Heart left ventricle (tissue), 16 donors: ENCODE data around the gene SYNE4. TPM values are rescaled to one million over a fixed set of nuclear protein-coding genes. Genes with fewer than 3 reads are reported as not detected.

ENCODE experiments used
- ATAC-seq, 4 donors: fragments of 200-7000 bp; cut with Tn5 transposase; one replicate each; pipeline ENCODE4 v1.9.1; 2020 to 2022; ENCODE audit warnings: moderate library complexity in 4 of 4, mild to moderate bottlenecking in 3 of 4, moderate number of reproducible peaks in 1 of 4
- DNase-seq, 5 donors: peaks; one replicate each; pipeline ENCODE4 v3.0.0-alpha.2; 2020
- H3K27ac ChIP-seq, 12 donors: fragments of 200-600 bp; sonication (generic) in 4 of 12; one replicate each; pipeline versions ENCODE4 v1.5.0 to v1.8.0; 2016 to 2022; ENCODE audit warnings: mild to moderate bottlenecking in 2 of 12
- H3K27me3 ChIP-seq, 9 donors: fragments of 200-600 bp; sonication (generic) in 2 of 9; one replicate each; pipeline versions ENCODE4 v1.5.1 to v1.8.0; 2016 to 2022; ENCODE audit warnings: mild to moderate bottlenecking in 3 of 9
- H3K36me3 ChIP-seq, 9 donors: fragments of 200-600 bp; sonication (generic) in 2 of 9; one replicate each; pipeline versions ENCODE4 v1.5.0 to v1.8.0; 2018 to 2022; ENCODE audit warnings: mild to moderate bottlenecking in 2 of 9
- H3K4me1 ChIP-seq, 12 donors: fragments of 200-600 bp; sonication (generic) in 4 of 12; one replicate each; pipeline versions ENCODE4 v1.5.0 to v1.8.0; 2016 to 2022; ENCODE audit warnings: mild to moderate bottlenecking in 3 of 12
- H3K4me3 ChIP-seq, 12 donors: fragments of 200-600 bp; sonication (generic) in 4 of 12; one replicate each; pipeline versions ENCODE4 v1.5.0 to v1.8.0; 2017 to 2022; ENCODE audit warnings: mild to moderate bottlenecking in 9 of 12, moderate library complexity in 4 of 12
- H3K9me3 ChIP-seq, 12 donors: fragments of 200-600 bp; sonication (generic) in 4 of 12; one replicate each; pipeline versions ENCODE4 v1.5.0 to v1.8.0; 2016 to 2022; ENCODE audit warnings: mild to moderate bottlenecking in 1 of 12
- POLR2A ChIP-seq, 2 donors: fragments of 450-650 bp; IDR thresholded peaks; one replicate each; pipeline ENCODE4 v1.6.1; 2017; ENCODE audit warnings: antibody characterized with exemption in 2 of 2, mild to moderate bottlenecking in 2 of 2, moderate library complexity in 2 of 2
- WGBS, 4 donors: extraction: QIAGEN DNeasy Blood & Tissue Kit in 2 of 4; methylation state at CpG; one replicate each; pipeline versions ENCODE4 v1.1.5 to v1.1.7; 2013 to 2018; 5-methylcytosine and 5-hydroxymethylcytosine counted together
- intact Hi-C, 10 donors: fragments of 100-400 bp; cut with DNase I; formaldehyde crosslinking; loops; one replicate each; pipeline versions ENCODE4 v1.11.1 to v1.14.2; 2022
- polyA plus RNA-seq, 2 donors: library from polyadenylated mRNA; stranded (reverse); fragments of 200-250 nt; gene quantifications; one replicate each; pipeline ENCODE4 v1.2.3, GENCODE V29; 2013
- total RNA-seq, 9 donors: library from RNA; depleted of rRNA in 2 of 9; stranded (reverse); fragments of >200 nt in 2 of 9; fragmentation: NEBNext Ultra II Directional in 3 of 9; extraction: Animal tissue kit (Norgen Biotek cat#: 25700) in 3 of 9; gene quantifications; one replicate each; pipeline versions ENCODE4 v1.1.0 to v1.2.4, GENCODE V29; 2016 to 2023
- TF ChIP-seq, protein P1 (sequence below), 12 donors: fragments of 200-600 bp; sonication (generic) in 4 of 12; IDR thresholded peaks; one replicate each; pipeline versions ENCODE4 v1.5.0 to v1.8.0; 2018 to 2022; ENCODE audit warnings: antibody characterized with exemption in 12 of 12, mild to moderate bottlenecking in 5 of 12
- donor health status: ischemic (EF 13 %, LVEDD 7.1; RV severe dilation, severe dysfunction).
- donor health status: healthy with polysubstance abuse.
- donor health status: DM: no; HTN: yes; CAD: no.
- donor health status: DM: no; HTN: no; CAD: no.
- donor health status: ischemic (EF 25% LVEDD 6.9; RV normal size, moderate dysfunction).
- donor health status: ischemic (EF 25% LVEDD 5.7; RV mildly dilated, moderate dysfunction).
- donor health status: healthy.
- donor health status: DM: yes; HTN: yes; CAD: no.
- donor health status: ischemic (EF 35%, LVEDD 5.7; RV mildly dilated, moderate dysfunction).
- donor health status: nonischemic (EF 11% LVEDD 7.7; RV severe dilation, severe dysfunction).
- donor health status: DM: yes; HTN: yes; CAD: no.
- donor health status: PGD.
- donor health status: ischemic (EF 29% LVEDD 5.4; RV normal size, mild dysfunction).
- donor health status: nonischemic (EF 23%, LVEDD 6.1; RV moderate dilation, normal function).

The SYNE4 gene
- total and polyA plus RNA-seq, 11 donors = 0.12 to 0.50 (median 0.17) TPM; not detected in 4

DNA sequence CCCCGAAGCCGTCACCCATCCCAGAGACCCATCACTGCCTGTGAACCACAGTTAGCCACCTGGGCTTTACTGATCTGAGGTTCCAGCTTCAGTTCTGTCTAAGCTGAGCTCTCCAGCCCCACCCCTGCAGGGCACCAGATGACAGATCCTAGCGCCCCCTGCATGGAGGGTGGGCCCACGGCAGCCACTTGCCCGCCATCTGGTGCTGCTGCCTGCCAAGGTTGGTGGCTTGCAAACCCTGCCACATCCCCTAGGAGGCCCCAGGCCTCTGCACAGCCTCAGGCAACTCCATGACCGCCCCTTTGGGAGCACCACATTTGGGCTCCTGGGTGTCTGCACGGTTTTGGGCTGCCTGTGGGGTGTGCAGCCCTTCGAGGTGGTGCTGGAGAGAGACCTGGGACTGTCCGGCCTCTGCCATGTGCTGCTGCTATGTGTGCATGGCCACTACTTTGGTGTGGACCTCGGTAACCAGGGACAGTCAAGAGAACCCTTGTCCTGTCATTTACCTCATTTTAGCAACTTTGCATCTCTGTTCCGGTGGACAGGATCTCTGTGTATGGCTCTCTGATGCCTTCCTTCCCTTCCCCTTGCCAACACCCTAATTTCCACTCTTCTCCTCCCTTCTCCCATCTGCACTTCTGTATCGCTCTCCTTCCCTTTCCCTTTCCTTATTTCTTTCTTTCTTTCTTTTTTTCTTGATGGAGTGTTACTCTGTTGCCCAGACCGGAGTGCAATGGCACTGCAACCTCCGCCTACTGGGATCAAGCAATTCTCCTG is 31.0 kb downstream of the SYNE4 start:
- no peak for TF ChIP-seq POLR2A (IDR thresholded peaks at IDR 0.05)
- TF ChIP-seq, protein P1, sequence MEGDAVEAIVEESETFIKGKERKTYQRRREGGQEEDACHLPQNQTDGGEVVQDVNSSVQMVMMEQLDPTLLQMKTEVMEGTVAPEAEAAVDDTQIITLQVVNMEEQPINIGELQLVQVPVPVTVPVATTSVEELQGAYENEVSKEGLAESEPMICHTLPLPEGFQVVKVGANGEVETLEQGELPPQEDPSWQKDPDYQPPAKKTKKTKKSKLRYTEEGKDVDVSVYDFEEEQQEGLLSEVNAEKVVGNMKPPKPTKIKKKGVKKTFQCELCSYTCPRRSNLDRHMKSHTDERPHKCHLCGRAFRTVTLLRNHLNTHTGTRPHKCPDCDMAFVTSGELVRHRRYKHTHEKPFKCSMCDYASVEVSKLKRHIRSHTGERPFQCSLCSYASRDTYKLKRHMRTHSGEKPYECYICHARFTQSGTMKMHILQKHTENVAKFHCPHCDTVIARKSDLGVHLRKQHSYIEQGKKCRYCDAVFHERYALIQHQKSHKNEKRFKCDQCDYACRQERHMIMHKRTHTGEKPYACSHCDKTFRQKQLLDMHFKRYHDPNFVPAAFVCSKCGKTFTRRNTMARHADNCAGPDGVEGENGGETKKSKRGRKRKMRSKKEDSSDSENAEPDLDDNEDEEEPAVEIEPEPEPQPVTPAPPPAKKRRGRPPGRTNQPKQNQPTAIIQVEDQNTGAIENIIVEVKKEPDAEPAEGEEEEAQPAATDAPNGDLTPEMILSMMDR (IDR thresholded peaks at IDR 0.05) = no peak
- intact Hi-C loops = no loop called here
- H3K27ac ChIP-seq = no peak overlapping the region
- H3K4me3 ChIP-seq = no peak overlapping the region
- H3K27me3 ChIP-seq = peaks cover 0 to 24% (median 5%) of the 10 kb centered on the region in 9 donors
- ATAC-seq (no peak), DNase-seq (no peak)
- no peaks in the 10 kb centered on the region for H3K4me1 ChIP-seq
- H3K9me3 ChIP-seq = no peaks in the 10 kb centered on the region
- WGBS, 4 donors = 50 to 75% (median 51%) methylated on average over 9 to 14 of the region's 14 CpGs
- no peaks in the 10 kb centered on the region for H3K36me3 ChIP-seq

DNA sequence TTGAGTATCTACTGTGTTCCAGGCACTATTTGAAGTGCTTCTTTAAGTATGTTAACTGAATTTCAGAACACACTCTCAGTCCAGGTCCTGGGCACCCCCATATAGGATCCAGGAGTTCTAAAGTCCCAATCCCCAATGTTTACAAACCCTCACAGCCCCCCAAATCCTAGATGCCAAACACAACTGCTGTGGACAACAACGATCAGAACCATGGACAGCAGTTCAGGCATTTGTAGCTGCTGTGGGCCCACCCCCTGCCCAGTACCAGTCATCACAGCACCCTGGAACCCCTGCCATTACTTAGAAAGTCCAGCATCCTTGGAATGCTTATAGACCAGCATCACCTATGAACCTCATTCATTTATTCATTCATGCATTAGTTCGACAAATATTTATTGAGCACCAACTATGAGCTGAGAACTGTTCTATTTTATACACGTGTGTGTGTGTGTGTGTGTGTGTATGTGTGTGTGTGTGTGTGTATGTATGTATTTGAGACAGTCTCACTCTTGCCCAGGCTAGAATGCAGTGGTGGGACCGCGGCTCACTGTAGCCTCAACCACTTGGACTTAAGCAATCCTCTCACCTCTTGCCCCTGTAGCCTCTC is 32.9 kb downstream of the SYNE4 start:
- Histone ChIP-seq H3K27ac (no peak overlapping the region), H3K9me3 (no peaks in the 10 kb centered on the region), H3K27me3 (peaks cover 0 to 23% (median 5%) of the 10 kb centered on the region in 9 donors), H3K36me3 (no peaks in the 10 kb centered on the region), H3K4me3 (no peak overlapping the region), H3K4me1 (no peaks in the 10 kb centered on the region)
- 31 to 42% (median 33%) methylated on average over 5 of the region's 5 CpGs for WGBS, 4 donors
- no peak for ATAC-seq
- no peak for DNase-seq
- intact Hi-C loops = no loop called here
- TF ChIP-seq, protein P1 (IDR thresholded peaks at IDR 0.05) = no peak
- no peak for TF ChIP-seq POLR2A (IDR thresholded peaks at IDR 0.05)

DNA sequence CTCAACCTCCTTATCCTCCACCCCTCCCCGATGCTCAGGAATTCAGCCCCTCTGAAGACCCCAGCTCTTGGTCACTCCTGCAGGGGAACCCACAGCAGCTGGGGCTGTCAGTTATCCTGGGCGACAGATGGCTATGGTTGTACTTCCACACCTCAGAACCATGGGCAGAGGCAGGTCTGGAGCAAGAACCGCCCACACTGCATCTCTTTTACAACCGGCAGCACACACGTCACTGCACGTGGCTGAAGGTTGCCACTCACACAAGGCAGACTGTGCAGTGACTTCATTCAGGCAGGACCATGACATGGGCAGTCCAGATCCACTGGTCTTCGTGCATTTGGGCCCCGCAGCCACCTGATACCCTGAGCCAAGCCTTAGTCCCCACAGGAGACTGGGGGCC is 35.1 kb downstream of the SYNE4 start:
- DNase-seq (peak in 1 of 5 donors; percentile 19), ATAC-seq (no peak)
- TF ChIP-seq, protein P1 (IDR thresholded peaks at IDR 0.05) = no peak
- TF ChIP-seq POLR2A (IDR thresholded peaks at IDR 0.05) = no peak
- Histone ChIP-seq H3K4me1 (no peaks in the 10 kb centered on the region), H3K27me3 (peaks cover 0 to 9% (median 0%) of the 10 kb centered on the region in 9 donors), H3K4me3 (no peak overlapping the region), H3K9me3 (no peaks in the 10 kb centered on the region), H3K27ac (no peak overlapping the region), H3K36me3 (no peaks in the 10 kb centered on the region)
- 31 to 40% (median 36%) methylated on average over 3 to 8 of the region's 8 CpGs for whole genome bisulfite sequencing, 4 donors
- intact Hi-C loops = no loop called here

DNA sequence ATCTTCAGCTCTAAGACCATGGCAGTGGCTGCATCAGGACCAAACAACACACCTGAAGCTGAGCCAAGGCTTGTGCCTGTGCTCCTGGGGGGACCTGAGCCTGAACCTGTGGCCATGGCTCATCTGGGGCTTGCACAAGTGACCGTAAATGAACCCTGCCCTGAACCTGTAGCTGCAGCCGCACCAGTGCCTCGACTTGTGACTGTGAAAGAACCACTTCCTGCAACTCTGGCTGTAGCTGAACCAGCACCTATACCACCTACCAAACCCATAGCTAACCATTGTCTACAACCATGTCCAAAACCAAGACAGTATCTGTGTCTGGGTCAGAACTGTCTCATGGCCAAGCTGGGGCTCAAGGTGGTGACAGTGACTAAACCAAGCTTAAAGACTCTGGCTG is 41.8 kb downstream of the SYNE4 start:
- no peaks in the 10 kb centered on the region for H3K9me3 ChIP-seq
- intact Hi-C loops = no loop called here
- WGBS, 4 donors = 67 to 90% (median 78%) methylated on average over 1 to 3 of the region's 3 CpGs

More for the DNA sequence above, 41.8 kb downstream of the SYNE4 start:
- no peak for TF ChIP-seq POLR2A (IDR thresholded peaks at IDR 0.05)
- TF ChIP-seq, protein P1 (IDR thresholded peaks at IDR 0.05) = no peak
- Histone ChIP-seq H3K27me3 (peaks cover 0 to 21% (median 0%) of the 10 kb centered on the region in 9 donors), H3K27ac (no peak overlapping the region), H3K4me1 (no peaks in the 10 kb centered on the region), H3K36me3 (no peaks in the 10 kb centered on the region), H3K4me3 (no peak overlapping the region)
- ATAC-seq (peak in 1 of 4 donors; percentile 26), DNase-seq (no peak)
